ENCODE results near the gene KCNH6.
A peak's percentile ranks its signal among the peaks of the same experiment; 100 is the strongest.

The KCNH6 gene

DNA sequence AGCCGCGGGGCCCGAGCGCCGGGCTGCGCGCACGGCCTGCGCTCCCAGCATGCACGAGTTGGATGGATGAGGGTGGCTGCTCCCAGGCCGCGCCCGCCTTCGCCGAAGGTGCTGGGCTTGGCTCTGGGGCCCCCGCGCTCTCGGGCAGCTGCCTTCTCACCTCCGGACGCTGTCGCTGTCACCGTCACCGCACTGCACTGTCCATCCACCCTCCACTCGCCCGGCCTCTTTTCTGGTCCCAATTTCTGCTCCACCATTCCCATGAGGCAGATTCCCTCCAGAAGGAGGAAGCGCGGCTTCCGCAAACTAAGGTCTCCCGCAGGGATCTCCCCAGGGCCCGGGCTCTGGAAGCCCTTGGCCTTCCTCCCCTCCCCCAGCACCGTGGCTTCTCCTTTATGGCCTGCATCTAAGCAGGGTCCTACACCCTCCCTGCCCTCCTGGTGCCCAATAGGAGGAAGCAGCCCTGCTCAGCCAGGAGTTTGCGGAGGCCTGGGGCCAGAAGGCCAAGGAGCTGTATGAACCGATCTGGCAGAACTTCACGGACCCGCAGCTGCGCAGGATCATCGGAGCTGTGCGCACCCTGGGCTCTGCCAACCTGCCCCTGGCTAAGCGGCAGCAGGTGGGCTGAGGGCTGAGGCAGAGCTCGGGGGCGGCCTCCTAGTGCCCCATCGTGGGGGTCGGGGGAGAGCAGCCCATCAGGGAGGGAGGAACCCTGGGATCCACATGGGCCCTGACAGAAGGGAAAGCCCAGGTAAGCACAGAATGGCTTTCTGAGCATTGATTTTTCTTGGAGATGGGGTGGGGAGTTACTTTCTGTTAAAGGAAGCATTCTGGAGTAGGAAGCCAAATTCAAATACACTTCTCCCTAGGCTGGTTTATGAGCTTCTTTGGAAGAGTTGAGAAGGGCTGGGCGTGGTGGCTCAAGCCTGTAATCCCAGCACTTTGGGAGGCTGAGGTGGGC, 45.4 kb upstream of the KCNH6 start:
- no peak overlapping the region for H3K4me3 ChIP-seq (ENCODE audit: low read depth, low read length)
- TF ChIP-seq CTCF (IDR thresholded peaks at IDR 0.05; ENCODE audit: insufficient read depth, low read depth, low read length, missing control alignments): no peak
- DNase-seq (ENCODE audit: low read depth): no peak

DNA sequence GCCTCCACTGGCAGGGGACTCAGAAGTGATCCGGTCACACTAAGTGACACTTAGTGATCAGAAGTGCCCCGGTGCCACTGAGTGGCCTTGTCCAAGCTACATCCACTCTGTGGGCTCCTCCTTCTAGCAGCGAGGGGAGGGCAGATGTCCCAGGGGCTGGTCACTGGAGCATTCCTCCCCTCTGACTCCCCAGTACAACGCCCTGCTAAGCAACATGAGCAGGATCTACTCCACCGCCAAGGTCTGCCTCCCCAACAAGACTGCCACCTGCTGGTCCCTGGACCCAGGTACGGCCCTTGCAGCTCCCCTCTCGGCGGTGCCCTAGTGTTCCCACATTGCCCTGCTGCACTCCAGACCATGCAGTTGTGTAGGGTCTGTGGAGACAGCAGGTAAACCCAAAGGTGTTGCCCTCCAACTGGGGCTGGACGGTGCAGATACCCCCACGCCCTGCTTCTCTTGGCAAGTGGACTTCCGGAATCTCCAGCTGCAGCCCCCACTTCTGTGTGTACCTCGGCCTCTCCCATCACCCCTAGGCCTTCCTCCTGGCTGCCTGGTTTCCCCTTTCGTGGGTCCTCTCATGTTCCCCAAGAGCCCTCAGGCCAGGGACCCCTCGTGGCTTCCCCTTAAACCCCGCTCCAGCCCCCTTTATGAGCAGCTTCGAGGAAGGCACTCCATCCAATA, 44.2 kb upstream of the KCNH6 start:
- TF ChIP-seq CTCF (IDR thresholded peaks at IDR 0.05; ENCODE audit: insufficient read depth, low read depth, low read length, missing control alignments): peak; percentile 95
- H3K4me3 ChIP-seq (ENCODE audit: low read depth, low read length): no peak overlapping the region
- DNase-seq (ENCODE audit: low read depth): peak; percentile 87

- no peak for TF ChIP-seq CTCF (IDR thresholded peaks at IDR 0.05; ENCODE audit: insufficient read depth, low read depth, low read length, missing control alignments)
- no peak for DNase-seq (ENCODE audit: low read depth)
- no peak overlapping the region for H3K4me3 ChIP-seq (ENCODE audit: low read depth, low read length)
Measured at GRCh38 chr17:63479495-63480184, 43.5 kb upstream of the KCNH6 start.

- no peak for TF ChIP-seq CTCF (IDR thresholded peaks at IDR 0.05; ENCODE audit: insufficient read depth, low read depth, low read length, missing control alignments)
- DNase-seq (ENCODE audit: low read depth): no peak
- no peak overlapping the region for H3K4me3 ChIP-seq (ENCODE audit: low read depth, low read length)
Measured at GRCh38 chr17:63480192-63480784, 42.9 kb upstream of the KCNH6 start.

GRCh38 chr17:63480826-63481487, 42.2 kb upstream of the KCNH6 start:
- no peak overlapping the region for H3K4me3 ChIP-seq (ENCODE audit: low read depth, low read length)
- TF ChIP-seq CTCF (IDR thresholded peaks at IDR 0.05; ENCODE audit: insufficient read depth, low read depth, low read length, missing control alignments): no peak
- DNase-seq (ENCODE audit: low read depth): no peak

DNA sequence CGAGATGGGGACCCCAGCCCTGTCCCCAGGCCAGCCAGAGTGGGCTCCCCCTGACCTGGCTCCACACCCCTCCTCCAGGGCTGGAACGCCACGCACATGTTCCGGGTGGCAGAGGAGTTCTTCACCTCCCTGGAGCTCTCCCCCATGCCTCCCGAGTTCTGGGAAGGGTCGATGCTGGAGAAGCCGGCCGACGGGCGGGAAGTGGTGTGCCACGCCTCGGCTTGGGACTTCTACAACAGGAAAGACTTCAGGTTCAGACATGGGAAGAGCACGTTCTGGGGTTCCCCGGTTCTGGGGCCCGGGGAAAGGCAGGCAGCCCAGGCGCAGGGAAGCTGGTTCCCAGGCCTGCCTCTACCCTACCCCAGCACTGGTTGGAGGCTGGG, 41.7 kb upstream of the KCNH6 start:
- no peak overlapping the region for H3K4me3 ChIP-seq (ENCODE audit: low read depth, low read length)
- no peak for DNase-seq (ENCODE audit: low read depth)
- TF ChIP-seq CTCF (IDR thresholded peaks at IDR 0.05; ENCODE audit: insufficient read depth, low read depth, low read length, missing control alignments): no peak
